HEK293 (cell line): Measurements from ENCODE around the gene METTL2A.
"Not testable (repeated sequence)": the region's sequence is repeated elsewhere in the genome, so short reads cannot be mapped to it uniquely, and the experiment has no call there.

Experiments used
- CTCF ChIA-PET: fragments of 350-600 bp; formaldehyde crosslinking; extraction: SDS; loops from one replicate; lab custom pipeline; 2021; ENCODE audit warnings: antibody characterized with exemption; lab: Yijun Ruan, JAX
- POLR2A ChIA-PET: fragments of 300-600 bp; formaldehyde crosslinking; extraction: SDS; loops from one replicate; lab custom pipeline; 2020; ENCODE audit warnings: antibody characterized with exemption, inconsistent platforms; lab: Yijun Ruan, JAX
- H3K27ac ChIP-seq: fragments of 200-500 bp; sonication (Bioruptor generic); 2 replicates; pipeline ENCODE4 v1.5.1; 2014; ENCODE audit warnings: low read depth, low read length, control low read depth, inconsistent platforms; ENCODE audit errors: extremely low read depth
- H3K36me3 ChIP-seq, 2 experiments: fragments of 200-500 bp in 1 of 2; sonication (Bioruptor generic) in 1 of 2; 1 replicate in 1 of 2; 2 replicates in 1 of 2; pipeline ENCODE4 v1.5.1; 2014 to 2017; ENCODE audit warnings: inconsistent platforms in 2 of 2, low read length in 2 of 2; ENCODE audit not compliant: control insufficient read depth in 2 of 2, insufficient read depth in 1 of 2
- H3K4me1 ChIP-seq: fragments of 200-500 bp; sonication (Bioruptor generic); 2 replicates; pipeline ENCODE4 v1.5.1; 2014; ENCODE audit warnings: mild to moderate bottlenecking, low read length, inconsistent platforms; ENCODE audit not compliant: control insufficient read depth, insufficient read depth
- H3K4me3 ChIP-seq: 2 replicates; pipeline ENCODE4 v1.5.1; 2011; ENCODE audit warnings: low read depth, mild to moderate bottlenecking, control low read depth, low read length, moderate library complexity
- H3K9me3 ChIP-seq: fragments of 200-500 bp; sonication (Bioruptor generic); 2 replicates; pipeline ENCODE4 v1.5.1; 2014; ENCODE audit warnings: low read depth, low read length, inconsistent platforms; ENCODE audit not compliant: control insufficient read depth, insufficient read depth
- EGR2 ChIP-seq: fragments of 450-650 bp; formaldehyde crosslinking; IDR thresholded peaks from 2 replicates; pipeline ENCODE4 v1.5.1; 2016; ENCODE audit warnings: low read depth, missing biosample characterization, missing genetic modification characterization
- HOXD13 ChIP-seq: sonication (generic); formaldehyde crosslinking; IDR thresholded peaks from 2 replicates; pipeline ENCODE4 v1.8.0; 2022; ENCODE audit warnings: missing genetic modification reagents, borderline replicate concordance
- KLF16 ChIP-seq: fragments of 450-650 bp; formaldehyde crosslinking; IDR thresholded peaks from 2 replicates; pipeline ENCODE4 v1.5.1; 2017; ENCODE audit warnings: missing biosample characterization, missing genetic modification characterization
- ZBTB20 ChIP-seq: fragments of 450-650 bp; formaldehyde crosslinking; IDR thresholded peaks from 2 replicates; pipeline ENCODE4 v1.5.1; 2016; ENCODE audit warnings: missing biosample characterization, missing genetic modification characterization
- ZFP41 ChIP-seq: fragments of 450-650 bp; formaldehyde crosslinking; IDR thresholded peaks from 2 replicates; pipeline ENCODE4 v1.5.1; 2016; ENCODE audit warnings: missing biosample characterization, missing genetic modification characterization, borderline replicate concordance
- ZIC2 ChIP-seq: fragments of 450-650 bp; formaldehyde crosslinking; IDR thresholded peaks from 2 replicates; pipeline ENCODE4 v1.5.1; 2016; ENCODE audit warnings: missing biosample characterization, missing genetic modification characterization
- ZNF223 ChIP-seq: fragments of 450-650 bp; formaldehyde crosslinking; IDR thresholded peaks from 2 replicates; pipeline ENCODE4 v1.5.1; 2016; ENCODE audit warnings: missing biosample characterization, missing genetic modification characterization
- ZNF302 ChIP-seq: fragments of 450-650 bp; formaldehyde crosslinking; IDR thresholded peaks from 2 replicates; pipeline ENCODE4 v1.5.1; 2016; ENCODE audit warnings: missing biosample characterization, missing genetic modification characterization, low read depth
- ZNF366 ChIP-seq: fragments of 450-650 bp; formaldehyde crosslinking; conservative IDR thresholded peaks from 2 replicates; pipeline ENCODE4 v1.5.1; 2016; ENCODE audit warnings: missing biosample characterization, missing genetic modification characterization
- ZNF610 ChIP-seq: fragments of 450-650 bp; formaldehyde crosslinking; IDR thresholded peaks from 2 replicates; pipeline ENCODE4 v1.5.1; 2016; ENCODE audit warnings: missing biosample characterization, missing genetic modification characterization, borderline replicate concordance
- ZNF707 ChIP-seq: fragments of 450-650 bp; formaldehyde crosslinking; IDR thresholded peaks from 2 replicates; pipeline ENCODE4 v1.5.1; 2016; ENCODE audit warnings: missing biosample characterization, missing genetic modification characterization
- ZNF76 ChIP-seq: fragments of 450-650 bp; formaldehyde crosslinking; IDR thresholded peaks from 2 replicates; pipeline ENCODE4; 2016; ENCODE audit warnings: low read depth, missing biosample characterization, missing genetic modification characterization, borderline replicate concordance
- ZNF837 ChIP-seq: fragments of 450-650 bp; formaldehyde crosslinking; IDR thresholded peaks from 2 replicates; pipeline ENCODE4 v1.5.1; 2016; ENCODE audit warnings: missing biosample characterization, missing genetic modification characterization
- ZSCAN16 ChIP-seq: fragments of 450-650 bp; formaldehyde crosslinking; IDR thresholded peaks from 2 replicates; pipeline ENCODE4 v1.5.1; 2016; ENCODE audit warnings: missing biosample characterization, missing genetic modification characterization
- TF ChIP-seq, protein P1 (sequence below): fragments of 450-650 bp; formaldehyde crosslinking; IDR thresholded peaks from 2 replicates; pipeline ENCODE4 v1.5.1; 2017; ENCODE audit warnings: missing biosample characterization, missing genetic modification characterization
- TF ChIP-seq, protein P2 (sequence below): fragments of 450-650 bp; formaldehyde crosslinking; IDR thresholded peaks from 2 replicates; pipeline ENCODE4 v1.5.1; 2016; ENCODE audit warnings: missing biosample characterization, missing genetic modification characterization
- TF ChIP-seq, protein P3 (sequence below): fragments of 450-650 bp; formaldehyde crosslinking; optimal IDR thresholded peaks from 2 replicates; pipeline ENCODE3; 2016; ENCODE audit warnings: missing biosample characterization, mild to moderate bottlenecking, missing genetic modification characterization
- TF ChIP-seq, protein P4 (sequence below): fragments of 450-650 bp; formaldehyde crosslinking; IDR thresholded peaks from 2 replicates; pipeline ENCODE4 v1.5.1; 2016; ENCODE audit warnings: missing biosample characterization, missing genetic modification characterization
- TF ChIP-seq, protein P5 (sequence below): fragments of 450-650 bp; formaldehyde crosslinking; IDR thresholded peaks from 2 replicates; pipeline ENCODE4 v1.5.1; 2017; ENCODE audit warnings: missing biosample characterization, mild to moderate bottlenecking, missing genetic modification characterization, moderate library complexity

Gene METTL2A

DNA sequence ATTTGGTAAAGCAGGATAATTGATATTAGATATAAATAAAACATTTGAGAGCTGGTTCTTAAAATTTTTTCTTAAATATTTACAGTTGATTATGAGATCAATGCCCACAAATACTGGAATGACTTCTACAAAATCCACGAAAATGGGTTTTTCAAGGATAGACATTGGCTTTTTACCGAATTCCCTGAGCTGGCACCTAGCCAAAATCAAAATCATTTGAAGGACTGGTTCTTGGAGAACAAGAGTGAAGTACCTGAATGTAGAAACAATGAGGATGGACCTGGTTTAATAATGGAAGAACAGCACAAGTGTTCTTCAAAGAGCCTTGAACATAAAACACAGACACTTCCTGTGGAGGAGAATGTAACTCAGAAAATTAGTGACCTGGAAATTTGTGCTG, 2.5 kb downstream of the METTL2A start:
- POLR2A ChIA-PET, H3K27ac ChIP-seq, H3K4me1 ChIP-seq, H3K9me3 ChIP-seq, CTCF ChIA-PET, H3K4me3 ChIP-seq: not testable (repeated sequence)
- H3K36me3 ChIP-seq = peaks cover 0 to 41% of the 10 kb centered on the region in 2 experiments; a peak in 2 of 3 replicates

DNA sequence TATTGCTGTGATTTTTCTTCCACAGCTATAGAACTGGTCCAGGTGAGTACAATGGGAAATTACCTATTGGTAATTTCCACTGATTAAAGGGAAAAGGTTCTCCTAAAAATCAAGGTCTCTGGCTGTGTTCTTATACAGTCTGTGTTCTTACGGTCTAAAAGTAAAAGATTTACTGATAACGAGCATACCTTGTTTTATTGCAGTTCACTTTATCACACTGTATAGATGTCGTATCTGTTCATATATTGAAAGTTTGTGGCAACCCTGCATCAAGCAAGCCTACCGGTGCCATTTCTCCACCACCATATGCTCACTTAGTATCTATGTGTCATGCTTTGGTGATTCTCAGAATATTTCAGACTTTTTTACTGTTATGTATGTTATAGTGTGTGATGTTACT, 11.6 kb downstream of the METTL2A start:
- H3K4me3 ChIP-seq, H3K27ac ChIP-seq, H3K9me3 ChIP-seq, H3K4me1 ChIP-seq, POLR2A ChIA-PET, CTCF ChIA-PET: not testable (repeated sequence)
- H3K36me3 ChIP-seq = peaks cover 7 to 47% of the 10 kb centered on the region in 2 experiments

DNA sequence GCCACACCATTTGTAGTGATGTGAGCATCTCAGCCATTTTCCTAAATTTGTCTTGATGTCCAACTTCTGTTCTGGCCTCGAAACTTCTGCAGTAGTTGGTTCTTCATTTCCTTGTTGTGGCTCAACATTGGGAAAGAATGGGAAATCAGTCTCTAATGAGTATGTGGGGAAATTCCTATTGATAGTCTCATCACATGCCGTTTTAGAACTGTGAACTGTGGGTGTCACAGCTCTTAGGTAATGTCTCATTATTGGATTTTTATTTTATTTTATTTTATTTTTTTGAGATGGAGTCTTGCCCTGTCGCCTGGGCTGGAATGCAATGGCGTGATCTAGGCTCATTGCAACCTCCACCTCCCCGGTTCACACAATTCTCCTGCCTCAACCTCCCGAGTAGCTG, 17.5 kb downstream of the METTL2A start:
- H3K27ac ChIP-seq, H3K9me3 ChIP-seq, CTCF ChIA-PET, H3K4me1 ChIP-seq, H3K4me3 ChIP-seq, POLR2A ChIA-PET: not testable (repeated sequence)
- peaks cover 31 to 63% of the 10 kb centered on the region in 2 experiments for H3K36me3 ChIP-seq

DNA sequence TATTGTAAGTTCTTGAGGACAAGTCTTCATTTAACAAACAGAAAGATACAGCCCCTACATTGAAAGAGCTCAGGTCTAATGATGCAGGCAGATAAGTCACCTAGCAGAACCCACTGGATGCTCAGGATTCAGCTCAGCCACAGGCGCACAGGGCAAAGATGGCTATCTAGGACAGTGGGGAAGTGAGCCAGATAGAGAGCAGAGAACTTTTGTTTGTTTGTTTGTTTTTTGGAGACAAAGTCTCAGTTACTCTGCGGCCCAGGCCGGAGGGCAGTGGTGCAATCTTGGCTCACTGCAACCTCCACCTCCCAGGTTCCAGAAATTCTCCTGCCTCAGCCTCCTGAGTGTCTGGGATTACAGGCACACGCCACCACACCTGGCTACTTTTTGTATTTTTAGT, 20.4 kb downstream of the METTL2A start:
- no peak overlapping the region for H3K27ac ChIP-seq
- H3K36me3 ChIP-seq = peaks cover 41 to 76% of the 10 kb centered on the region in 2 experiments
- H3K4me1 ChIP-seq = no peaks in the 10 kb centered on the region
- H3K4me3 ChIP-seq = no peak overlapping the region
- POLR2A ChIA-PET = no interaction called here
- no peaks in the 10 kb centered on the region for H3K9me3 ChIP-seq
- TF ChIP-seq, protein P1, sequence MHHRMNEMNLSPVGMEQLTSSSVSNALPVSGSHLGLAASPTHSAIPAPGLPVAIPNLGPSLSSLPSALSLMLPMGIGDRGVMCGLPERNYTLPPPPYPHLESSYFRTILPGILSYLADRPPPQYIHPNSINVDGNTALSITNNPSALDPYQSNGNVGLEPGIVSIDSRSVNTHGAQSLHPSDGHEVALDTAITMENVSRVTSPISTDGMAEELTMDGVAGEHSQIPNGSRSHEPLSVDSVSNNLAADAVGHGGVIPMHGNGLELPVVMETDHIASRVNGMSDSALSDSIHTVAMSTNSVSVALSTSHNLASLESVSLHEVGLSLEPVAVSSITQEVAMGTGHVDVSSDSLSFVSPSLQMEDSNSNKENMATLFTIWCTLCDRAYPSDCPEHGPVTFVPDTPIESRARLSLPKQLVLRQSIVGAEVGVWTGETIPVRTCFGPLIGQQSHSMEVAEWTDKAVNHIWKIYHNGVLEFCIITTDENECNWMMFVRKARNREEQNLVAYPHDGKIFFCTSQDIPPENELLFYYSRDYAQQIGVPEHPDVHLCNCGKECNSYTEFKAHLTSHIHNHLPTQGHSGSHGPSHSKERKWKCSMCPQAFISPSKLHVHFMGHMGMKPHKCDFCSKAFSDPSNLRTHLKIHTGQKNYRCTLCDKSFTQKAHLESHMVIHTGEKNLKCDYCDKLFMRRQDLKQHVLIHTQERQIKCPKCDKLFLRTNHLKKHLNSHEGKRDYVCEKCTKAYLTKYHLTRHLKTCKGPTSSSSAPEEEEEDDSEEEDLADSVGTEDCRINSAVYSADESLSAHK = no peak
- TF ChIP-seq ZNF223 (tag by site-specific recombination) (no peak), ZNF610 (tag by site-specific recombination) (no peak), ZIC2 (tag by site-specific recombination) (no peak), ZNF302 (tag by site-specific recombination) (no peak), ZSCAN16 (no peak), ZBTB20 (tag by site-specific recombination) (no peak), ZFP41 (tag by site-specific recombination) (no peak), HOXD13 (CRISPR knock-in tag) (no peak), EGR2 (tag by site-specific recombination) (no peak), KLF16 (tag by site-specific recombination) (no peak), ZNF76 (tag by site-specific recombination) (no peak), ZNF707 (tag by site-specific recombination) (no peak), ZNF837 (tag by site-specific recombination) (no peak), ZNF366 (no peak)
- TF ChIP-seq, protein P2, sequence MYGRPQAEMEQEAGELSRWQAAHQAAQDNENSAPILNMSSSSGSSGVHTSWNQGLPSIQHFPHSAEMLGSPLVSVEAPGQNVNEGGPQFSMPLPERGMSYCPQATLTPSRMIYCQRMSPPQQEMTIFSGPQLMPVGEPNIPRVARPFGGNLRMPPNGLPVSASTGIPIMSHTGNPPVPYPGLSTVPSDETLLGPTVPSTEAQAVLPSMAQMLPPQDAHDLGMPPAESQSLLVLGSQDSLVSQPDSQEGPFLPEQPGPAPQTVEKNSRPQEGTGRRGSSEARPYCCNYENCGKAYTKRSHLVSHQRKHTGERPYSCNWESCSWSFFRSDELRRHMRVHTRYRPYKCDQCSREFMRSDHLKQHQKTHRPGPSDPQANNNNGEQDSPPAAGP = no peak
- TF ChIP-seq, protein P3, sequence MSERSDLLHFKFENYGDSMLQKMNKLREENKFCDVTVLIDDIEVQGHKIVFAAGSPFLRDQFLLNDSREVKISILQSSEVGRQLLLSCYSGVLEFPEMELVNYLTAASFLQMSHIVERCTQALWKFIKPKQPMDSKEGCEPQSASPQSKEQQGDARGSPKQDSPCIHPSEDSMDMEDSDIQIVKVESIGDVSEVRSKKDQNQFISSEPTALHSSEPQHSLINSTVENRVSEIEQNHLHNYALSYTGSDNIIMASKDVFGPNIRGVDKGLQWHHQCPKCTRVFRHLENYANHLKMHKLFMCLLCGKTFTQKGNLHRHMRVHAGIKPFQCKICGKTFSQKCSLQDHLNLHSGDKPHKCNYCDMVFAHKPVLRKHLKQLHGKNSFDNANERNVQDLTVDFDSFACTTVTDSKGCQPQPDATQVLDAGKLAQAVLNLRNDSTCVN (tag by site-specific recombination) = no peak
- TF ChIP-seq, protein P4, sequence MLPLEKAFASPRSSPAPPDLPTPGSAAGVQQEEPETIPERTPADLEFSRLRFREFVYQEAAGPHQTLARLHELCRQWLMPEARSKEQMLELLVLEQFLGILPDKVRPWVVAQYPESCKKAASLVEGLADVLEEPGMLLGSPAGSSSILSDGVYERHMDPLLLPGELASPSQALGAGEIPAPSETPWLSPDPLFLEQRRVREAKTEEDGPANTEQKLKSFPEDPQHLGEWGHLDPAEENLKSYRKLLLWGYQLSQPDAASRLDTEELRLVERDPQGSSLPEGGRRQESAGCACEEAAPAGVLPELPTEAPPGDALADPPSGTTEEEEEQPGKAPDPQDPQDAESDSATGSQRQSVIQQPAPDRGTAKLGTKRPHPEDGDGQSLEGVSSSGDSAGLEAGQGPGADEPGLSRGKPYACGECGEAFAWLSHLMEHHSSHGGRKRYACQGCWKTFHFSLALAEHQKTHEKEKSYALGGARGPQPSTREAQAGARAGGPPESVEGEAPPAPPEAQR (tag by site-specific recombination) = no peak
- TF ChIP-seq, protein P5, sequence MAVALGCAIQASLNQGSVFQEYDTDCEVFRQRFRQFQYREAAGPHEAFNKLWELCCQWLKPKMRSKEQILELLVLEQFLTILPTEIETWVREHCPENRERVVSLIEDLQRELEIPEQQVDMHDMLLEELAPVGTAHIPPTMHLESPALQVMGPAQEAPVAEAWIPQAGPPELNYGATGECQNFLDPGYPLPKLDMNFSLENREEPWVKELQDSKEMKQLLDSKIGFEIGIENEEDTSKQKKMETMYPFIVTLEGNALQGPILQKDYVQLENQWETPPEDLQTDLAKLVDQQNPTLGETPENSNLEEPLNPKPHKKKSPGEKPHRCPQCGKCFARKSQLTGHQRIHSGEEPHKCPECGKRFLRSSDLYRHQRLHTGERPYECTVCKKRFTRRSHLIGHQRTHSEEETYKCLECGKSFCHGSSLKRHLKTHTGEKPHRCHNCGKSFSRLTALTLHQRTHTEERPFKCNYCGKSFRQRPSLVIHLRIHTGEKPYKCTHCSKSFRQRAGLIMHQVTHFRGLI = no peak
- CTCF ChIA-PET = no interaction called here

DNA sequence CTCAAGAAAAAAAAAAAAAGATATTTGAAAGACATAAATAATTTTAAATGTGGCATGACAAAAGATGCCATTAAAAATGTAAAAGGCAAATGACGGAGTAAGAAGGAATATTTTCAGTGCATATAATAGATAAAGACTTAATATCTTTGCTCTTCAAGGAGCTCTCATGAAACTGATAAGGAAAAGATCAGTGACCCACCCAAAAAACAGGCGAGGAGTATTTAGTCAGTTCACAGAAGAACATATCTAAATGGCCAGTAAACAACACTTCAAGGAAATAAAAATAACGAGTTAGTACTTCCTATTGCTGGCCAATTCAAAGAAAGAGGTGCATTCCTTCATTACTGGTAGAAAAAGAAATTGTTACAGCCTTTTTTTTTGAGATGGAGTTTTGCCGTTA, 22.1 kb downstream of the METTL2A start:
- H3K4me1 ChIP-seq, POLR2A ChIA-PET, H3K27ac ChIP-seq, CTCF ChIA-PET, H3K9me3 ChIP-seq, H3K4me3 ChIP-seq: not testable (repeated sequence)
- peaks cover 39 to 73% of the 10 kb centered on the region in 2 experiments for H3K36me3 ChIP-seq
